ENCODE data around the gene C3orf52. TPM values are rescaled to one million over a fixed set of nuclear protein-coding genes. Genes with fewer than 3 reads are reported as not detected.
A peak's percentile ranks its signal among the peaks of the same experiment; 100 is the strongest.

The C3orf52 gene
- total and polyA plus RNA-seq, 5 donors from 2014 or later: 0.13 to 0.67 (median 0.44) TPM

- Histone ChIP-seq H3K36me3 (ENCODE audit: control insufficient read depth, insufficient read depth, low read length) (no peaks in the 10 kb centered on the region), H3K27me3 (ENCODE audit: control insufficient read depth, insufficient read depth, low read length) (peaks cover 11% of the 10 kb centered on the region), H3K4me3 (ENCODE audit: low read depth, low read length) (no peak overlapping the region), H3K27ac (ENCODE audit: insufficient read depth, low read length, poor library complexity, severe bottlenecking) (no peak overlapping the region), H3K4me1 (ENCODE audit: control insufficient read depth, insufficient read depth, low read length, poor library complexity, severe bottlenecking) (peaks cover 13% of the 10 kb centered on the region), H3K9me3 (ENCODE audit: control insufficient read depth in 2 of 2, low read length in 2 of 2) (no peaks in the 10 kb centered on the region)
- no peak for DNase-seq
- no peaks in the 10 kb centered on the region for H3K36me3 Mint-ChIP-seq
- ATAC-seq (ENCODE audit: low read depth in 2 of 2): no peak
- peaks cover 0 to 2% (median 0%) of the 10 kb centered on the region in 7 donors for H3K9me3 Mint-ChIP-seq
- H3K27ac Mint-ChIP-seq: peak overlapping the region in 1 of 3 donors; percentile 50
- H3K27me3 Mint-ChIP-seq: peaks cover 26% of the 10 kb centered on the region
- peak overlapping the region in 3 of 4 donors; percentile 57 to 76 (median 70) for H3K4me3 Mint-ChIP-seq
- H3K4me1 Mint-ChIP-seq: peaks cover 0 to 43% (median 13%) of the 10 kb centered on the region in 4 donors
These were observed 1.6 kb downstream of the C3orf52 start for GRCh38 chr3:112087746-112088145.

GRCh38 chr3:112088944-112089343 is 2.8 kb downstream of the C3orf52 start:
- H3K27me3 ChIP-seq (ENCODE audit: control insufficient read depth, insufficient read depth, low read length): peaks cover 11% of the 10 kb centered on the region
- no peak overlapping the region for H3K27ac Mint-ChIP-seq
- peaks cover 13% of the 10 kb centered on the region for H3K4me1 ChIP-seq (ENCODE audit: control insufficient read depth, insufficient read depth, low read length, poor library complexity, severe bottlenecking)
- no peak overlapping the region for H3K4me3 ChIP-seq (ENCODE audit: low read depth, low read length)
- peaks cover 0 to 47% (median 17%) of the 10 kb centered on the region in 4 donors for H3K4me1 Mint-ChIP-seq
- peaks cover 23% of the 10 kb centered on the region for H3K27me3 Mint-ChIP-seq
- no peaks in the 10 kb centered on the region for H3K9me3 ChIP-seq (ENCODE audit: control insufficient read depth in 2 of 2, low read length in 2 of 2)
- H3K27ac ChIP-seq (ENCODE audit: insufficient read depth, low read length, poor library complexity, severe bottlenecking): no peak overlapping the region
- no peaks in the 10 kb centered on the region for H3K36me3 ChIP-seq (ENCODE audit: control insufficient read depth, insufficient read depth, low read length)
- DNase-seq (no peak), ATAC-seq (ENCODE audit: low read depth in 2 of 2) (no peak)
- no peaks in the 10 kb centered on the region for H3K36me3 Mint-ChIP-seq
- H3K4me3 Mint-ChIP-seq: no peak overlapping the region
- H3K9me3 Mint-ChIP-seq: peaks cover 0 to 2% (median 0%) of the 10 kb centered on the region in 7 donors

GRCh38 chr3:112089956-112090886 is 4.0 kb downstream of the C3orf52 start:
- Mint-ChIP-seq H3K9me3 (no peaks in the 10 kb centered on the region), H3K4me1 (peaks cover 0 to 38% (median 17%) of the 10 kb centered on the region in 4 donors), H3K27me3 (peaks cover 21% of the 10 kb centered on the region), H3K27ac (no peak overlapping the region), H3K4me3 (no peak overlapping the region), H3K36me3 (no peaks in the 10 kb centered on the region)
- H3K9me3 ChIP-seq (ENCODE audit: control insufficient read depth in 2 of 2, low read length in 2 of 2): no peaks in the 10 kb centered on the region
- H3K4me3 ChIP-seq (ENCODE audit: low read depth, low read length): no peak overlapping the region
- no peaks in the 10 kb centered on the region for H3K36me3 ChIP-seq (ENCODE audit: control insufficient read depth, insufficient read depth, low read length)
- H3K4me1 ChIP-seq (ENCODE audit: control insufficient read depth, insufficient read depth, low read length, poor library complexity, severe bottlenecking): peaks cover 13% of the 10 kb centered on the region
- H3K27ac ChIP-seq (ENCODE audit: insufficient read depth, low read length, poor library complexity, severe bottlenecking): no peak overlapping the region
- ATAC-seq (ENCODE audit: low read depth in 2 of 2) (no peak), DNase-seq (no peak)
- H3K27me3 ChIP-seq (ENCODE audit: control insufficient read depth, insufficient read depth, low read length): peaks cover 11% of the 10 kb centered on the region

- peak overlapping the region in 1 of 3 donors; percentile 13 for H3K27ac Mint-ChIP-seq
- no peaks in the 10 kb centered on the region for H3K9me3 ChIP-seq (ENCODE audit: control insufficient read depth in 2 of 2, low read length in 2 of 2)
- H3K36me3 ChIP-seq (ENCODE audit: control insufficient read depth, insufficient read depth, low read length): no peaks in the 10 kb centered on the region
- H3K4me1 ChIP-seq (ENCODE audit: control insufficient read depth, insufficient read depth, low read length, poor library complexity, severe bottlenecking): peaks cover 9% of the 10 kb centered on the region
- no peaks in the 10 kb centered on the region for H3K36me3 Mint-ChIP-seq
- no peak overlapping the region for H3K4me3 ChIP-seq (ENCODE audit: low read depth, low read length)
- ATAC-seq (ENCODE audit: low read depth in 2 of 2): no peak
- peaks cover 13% of the 10 kb centered on the region for H3K27me3 ChIP-seq (ENCODE audit: control insufficient read depth, insufficient read depth, low read length)
- H3K27ac ChIP-seq (ENCODE audit: insufficient read depth, low read length, poor library complexity, severe bottlenecking): no peak overlapping the region
- H3K27me3 Mint-ChIP-seq: peaks cover 21% of the 10 kb centered on the region
- no peak for DNase-seq
- H3K4me3 Mint-ChIP-seq: no peak overlapping the region
- no peaks in the 10 kb centered on the region for H3K9me3 Mint-ChIP-seq
- peaks cover 0 to 34% (median 15%) of the 10 kb centered on the region in 4 donors for H3K4me1 Mint-ChIP-seq
These were observed 4.8 kb downstream of the C3orf52 start for GRCh38 chr3:112090887-112091586.

GRCh38 chr3:112092496-112093179 is 6.4 kb downstream of the C3orf52 start:
- H3K36me3 Mint-ChIP-seq: no peaks in the 10 kb centered on the region
- H3K4me3 Mint-ChIP-seq: no peak overlapping the region
- no peaks in the 10 kb centered on the region for H3K4me1 ChIP-seq (ENCODE audit: control insufficient read depth, insufficient read depth, low read length, poor library complexity, severe bottlenecking)
- H3K4me3 ChIP-seq (ENCODE audit: low read depth, low read length): no peak overlapping the region
- H3K27ac ChIP-seq (ENCODE audit: insufficient read depth, low read length, poor library complexity, severe bottlenecking): no peak overlapping the region
- peaks cover 19% of the 10 kb centered on the region for H3K27me3 Mint-ChIP-seq
- DNase-seq (no peak), ATAC-seq (ENCODE audit: low read depth in 2 of 2) (no peak)
- H3K27ac Mint-ChIP-seq: peak overlapping the region in 1 of 3 donors; percentile 60
- H3K36me3 ChIP-seq (ENCODE audit: control insufficient read depth, insufficient read depth, low read length): no peaks in the 10 kb centered on the region
- H3K9me3 ChIP-seq (ENCODE audit: control insufficient read depth in 2 of 2, low read length in 2 of 2): no peaks in the 10 kb centered on the region
- no peaks in the 10 kb centered on the region for H3K9me3 Mint-ChIP-seq
- H3K27me3 ChIP-seq (ENCODE audit: control insufficient read depth, insufficient read depth, low read length): peaks cover 11% of the 10 kb centered on the region
- peaks cover 0 to 21% (median 8%) of the 10 kb centered on the region in 4 donors for H3K4me1 Mint-ChIP-seq

GRCh38 chr3:112093180-112093522 is 7.0 kb downstream of the C3orf52 start:
- Mint-ChIP-seq H3K4me1 (peaks cover 0 to 19% (median 8%) of the 10 kb centered on the region in 4 donors), H3K27ac (peak overlapping the region in 1 of 3 donors; percentile 60), H3K4me3 (peak overlapping the region in 1 of 4 donors; percentile 39)

GRCh38 chr3:112095731-112096130 is 9.5 kb downstream of the C3orf52 start:
- H3K9me3 Mint-ChIP-seq: peaks cover 0 to 4% (median 0%) of the 10 kb centered on the region in 7 donors
- Histone ChIP-seq H3K4me1 (ENCODE audit: control insufficient read depth, insufficient read depth, low read length, poor library complexity, severe bottlenecking) (no peaks in the 10 kb centered on the region), H3K4me3 (ENCODE audit: low read depth, low read length) (no peak overlapping the region), H3K27ac (ENCODE audit: insufficient read depth, low read length, poor library complexity, severe bottlenecking) (no peak overlapping the region), H3K36me3 (ENCODE audit: control insufficient read depth, insufficient read depth, low read length) (no peaks in the 10 kb centered on the region), H3K27me3 (ENCODE audit: control insufficient read depth, insufficient read depth, low read length) (peaks cover 4% of the 10 kb centered on the region), H3K9me3 (ENCODE audit: control insufficient read depth in 2 of 2, low read length in 2 of 2) (no peaks in the 10 kb centered on the region)
- DNase-seq (no peak), ATAC-seq (ENCODE audit: low read depth in 2 of 2) (no peak)
- no peak overlapping the region for H3K27ac Mint-ChIP-seq
- peaks cover 0 to 14% (median 6%) of the 10 kb centered on the region in 4 donors for H3K4me1 Mint-ChIP-seq
- H3K4me3 Mint-ChIP-seq: no peak overlapping the region
- no peaks in the 10 kb centered on the region for H3K36me3 Mint-ChIP-seq
- H3K27me3 Mint-ChIP-seq: peaks cover 5% of the 10 kb centered on the region

More at GRCh38 chr3:112093180-112093522, 7.0 kb downstream of the C3orf52 start:
- DNase-seq: no peak
- H3K27me3 ChIP-seq (ENCODE audit: control insufficient read depth, insufficient read depth, low read length): peaks cover 7% of the 10 kb centered on the region
- no peaks in the 10 kb centered on the region for H3K9me3 ChIP-seq (ENCODE audit: control insufficient read depth in 2 of 2, low read length in 2 of 2)
- no peaks in the 10 kb centered on the region for H3K36me3 ChIP-seq (ENCODE audit: control insufficient read depth, insufficient read depth, low read length)
- H3K4me3 ChIP-seq (ENCODE audit: low read depth, low read length): no peak overlapping the region
- no peak for ATAC-seq (ENCODE audit: low read depth in 2 of 2)
- H3K27ac ChIP-seq (ENCODE audit: insufficient read depth, low read length, poor library complexity, severe bottlenecking): no peak overlapping the region
- Mint-ChIP-seq H3K36me3 (no peaks in the 10 kb centered on the region), H3K9me3 (no peaks in the 10 kb centered on the region), H3K27me3 (peaks cover 14% of the 10 kb centered on the region)
- H3K4me1 ChIP-seq (ENCODE audit: control insufficient read depth, insufficient read depth, low read length, poor library complexity, severe bottlenecking): no peaks in the 10 kb centered on the region

Measured in CD4-positive, CD25-positive, alpha-beta regulatory T cell (primary cell).